ENCODE results near the gene SLC17A9.

SLC17A9 gene

GRCh38 chr20:62940875-62941274 lies 11.6 kb upstream of the SLC17A9 start:
- no peak for DNase-seq

DNA sequence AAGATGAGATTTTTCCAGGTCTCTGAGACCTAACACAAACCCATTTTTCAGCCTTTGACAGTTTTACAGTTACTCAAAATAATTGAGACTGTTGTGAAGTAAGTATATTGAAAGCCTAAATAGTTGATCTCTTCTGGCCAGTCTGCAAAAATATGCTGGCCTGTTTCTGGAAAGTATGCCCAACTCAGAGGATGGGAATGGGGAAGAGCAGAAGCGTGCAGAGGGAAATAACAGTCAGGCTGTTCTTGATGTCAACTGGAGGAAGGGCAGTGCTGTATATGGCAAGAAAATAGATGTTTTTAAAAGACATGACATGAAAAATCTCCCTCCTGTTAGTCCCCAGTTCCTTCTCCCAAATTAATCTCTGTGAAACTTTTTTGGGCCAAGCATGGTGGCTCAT lies 10.7 kb upstream of the SLC17A9 start:
- no peak for DNase-seq

GRCh38 chr20:62942456-62942855 lies 10.1 kb upstream of the SLC17A9 start:
- DNase-seq: no peak

- no peak for DNase-seq
Measured at GRCh38 chr20:62943396-62943795, 9.1 kb upstream of the SLC17A9 start.

- no peak for DNase-seq
Measured at GRCh38 chr20:62944184-62944583, 8.3 kb upstream of the SLC17A9 start.

- no peak for DNase-seq
Measured at GRCh38 chr20:62944746-62945145, 7.8 kb upstream of the SLC17A9 start.

DNA sequence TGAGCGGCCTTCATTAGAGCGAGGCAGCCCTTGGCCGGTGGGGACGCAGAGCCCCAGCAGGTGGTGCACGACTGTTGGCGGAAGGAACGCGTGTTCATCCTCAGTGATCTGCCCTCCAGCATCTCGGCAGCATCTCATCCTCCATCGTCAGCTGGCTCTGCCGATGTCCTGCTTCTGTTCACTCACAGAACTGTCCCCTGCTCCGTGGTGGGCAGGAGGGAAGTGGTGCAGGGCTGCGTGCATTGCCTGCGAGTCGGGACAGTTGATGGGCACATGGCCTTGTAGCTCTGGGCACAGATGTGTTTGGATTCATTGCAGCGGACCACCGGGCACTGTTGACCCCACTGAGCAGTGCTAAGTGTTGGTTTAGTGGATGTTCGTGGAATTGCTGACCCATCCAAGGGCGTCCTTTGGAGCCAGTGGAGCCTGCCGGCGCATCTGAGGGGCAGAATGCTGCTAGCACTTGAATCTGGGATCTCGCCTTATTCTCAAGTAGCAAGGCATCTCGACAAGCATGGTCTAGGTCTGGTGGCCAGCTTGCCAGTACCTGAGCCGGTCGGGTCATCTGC lies 6.7 kb upstream of the SLC17A9 start:
- DNase-seq: no peak

- no peak for DNase-seq
Measured at GRCh38 chr20:62946918-62947317, 5.6 kb upstream of the SLC17A9 start.

DNA sequence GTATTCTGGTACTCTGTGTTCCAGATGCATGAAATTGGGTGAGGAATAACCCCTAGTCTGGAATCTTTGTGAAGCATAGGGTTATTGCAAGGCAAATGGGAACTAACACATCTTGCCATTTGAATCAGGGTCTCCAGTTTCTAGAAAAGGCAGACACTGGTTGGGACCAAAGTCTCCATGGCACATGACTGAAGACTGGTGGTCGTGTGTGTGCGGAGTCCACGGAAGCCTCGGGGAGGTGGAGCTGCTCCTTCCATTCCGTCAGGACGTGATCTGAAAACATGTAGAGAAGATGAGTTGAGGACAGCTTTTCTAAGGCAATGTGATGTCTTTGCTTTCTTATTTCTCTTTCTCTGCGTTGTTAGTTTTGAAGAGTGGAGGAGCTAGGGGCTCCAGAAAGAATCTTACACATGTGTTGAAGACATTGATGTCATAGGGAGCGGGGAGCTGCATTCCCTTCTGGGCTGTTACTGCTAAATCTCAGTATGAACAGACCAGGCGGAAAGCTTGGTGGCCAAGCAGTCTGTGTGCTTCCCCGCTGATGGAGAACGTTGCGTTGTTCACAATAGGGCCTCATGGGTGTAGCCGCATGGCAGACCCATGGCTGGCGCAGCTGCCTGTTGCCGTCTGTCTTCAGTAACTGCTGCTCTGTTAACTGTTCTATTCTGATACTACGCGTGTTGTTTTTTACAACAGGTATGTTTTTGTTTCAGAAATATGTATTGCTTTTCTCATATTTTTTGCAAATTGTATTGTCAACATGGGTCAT lies 4.8 kb upstream of the SLC17A9 start:
- no peak for DNase-seq

GRCh38 chr20:62949153-62949821 lies 3.2 kb upstream of the SLC17A9 start:
- no peak for DNase-seq

DNA sequence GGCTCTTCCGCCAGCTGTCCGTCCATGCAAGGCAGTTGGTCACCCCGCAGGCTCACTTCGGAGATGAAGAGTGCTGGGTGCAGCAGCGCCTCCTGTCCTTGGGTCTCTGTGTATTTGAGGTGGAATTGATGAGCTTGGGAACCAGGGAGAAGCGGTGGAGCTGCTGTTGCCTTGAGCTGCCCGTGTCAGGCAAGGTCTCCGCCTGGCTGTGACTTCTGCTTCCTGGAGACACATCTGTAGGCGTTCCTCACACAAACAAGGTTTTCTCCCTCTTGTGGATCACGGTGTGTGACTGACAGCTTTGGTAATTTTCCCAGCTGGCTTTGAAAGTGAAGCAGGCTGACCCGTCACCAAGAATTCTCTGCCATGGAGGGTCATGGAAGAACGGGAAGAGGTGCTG lies 2.5 kb upstream of the SLC17A9 start:
- DNase-seq: no peak

- no peak for DNase-seq
Measured at GRCh38 chr20:62950741-62951140, 1.8 kb upstream of the SLC17A9 start.

DNA sequence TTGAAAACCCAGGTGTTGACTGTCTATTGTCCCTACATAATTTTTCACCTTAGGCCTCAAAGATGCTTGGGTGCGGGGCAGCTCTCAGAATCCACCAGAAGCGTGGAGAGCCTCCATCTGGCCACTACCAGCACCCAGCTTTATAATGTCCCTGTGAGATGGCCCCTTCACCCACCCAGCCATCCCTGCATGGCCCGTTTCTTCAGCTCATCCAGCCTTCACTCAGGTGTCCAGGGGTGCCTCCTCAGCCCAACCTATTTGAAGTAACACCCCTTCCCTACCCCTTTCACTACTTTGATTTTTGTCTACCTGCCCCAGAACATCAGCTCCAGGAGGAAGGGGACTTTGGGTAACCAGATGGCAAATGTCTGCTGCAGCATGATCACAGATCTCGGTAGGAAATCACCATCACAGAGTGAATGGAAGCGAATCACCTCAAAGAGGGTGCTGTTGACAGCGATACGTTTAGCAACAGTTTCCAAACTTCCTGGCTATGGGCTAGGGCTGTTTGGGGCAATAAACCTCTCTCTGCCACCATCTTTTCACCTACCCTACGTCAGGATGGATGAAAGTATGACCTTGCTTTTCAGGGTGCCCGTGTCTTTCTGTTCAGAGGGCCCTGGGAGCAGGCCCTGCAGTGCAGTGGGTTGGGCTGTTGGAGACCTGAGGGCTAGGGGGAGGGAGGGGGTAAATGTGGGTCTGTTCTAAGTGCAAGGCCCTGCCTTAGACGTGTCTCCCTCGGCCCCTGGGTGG lies 1.2 kb upstream of the SLC17A9 start:
- DNase-seq: no peak

DNA sequence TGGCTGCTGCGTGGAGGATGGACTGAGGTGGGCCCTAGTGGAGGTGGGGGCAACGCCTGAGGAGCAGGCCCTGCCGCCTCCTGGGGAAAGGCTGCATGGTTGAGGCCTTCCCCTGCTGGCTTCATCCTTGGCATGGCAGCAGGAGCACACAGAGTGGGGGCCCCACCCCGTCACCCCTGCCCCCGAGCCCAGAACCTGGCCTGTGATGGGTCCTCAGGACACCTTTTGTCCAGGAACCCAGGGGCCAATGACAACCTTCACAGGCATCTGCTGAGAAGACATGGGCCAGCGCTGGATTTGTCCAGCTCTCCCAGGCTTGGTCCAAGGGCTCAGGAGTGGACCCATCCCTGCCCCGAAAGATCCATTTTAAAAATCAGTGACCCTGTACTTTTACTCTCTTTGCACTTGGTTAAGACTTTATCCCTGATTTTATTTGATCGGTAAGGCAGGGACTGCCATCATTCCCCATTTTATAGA lies 575 bp upstream of the SLC17A9 start:
- no peak for DNase-seq

DNA sequence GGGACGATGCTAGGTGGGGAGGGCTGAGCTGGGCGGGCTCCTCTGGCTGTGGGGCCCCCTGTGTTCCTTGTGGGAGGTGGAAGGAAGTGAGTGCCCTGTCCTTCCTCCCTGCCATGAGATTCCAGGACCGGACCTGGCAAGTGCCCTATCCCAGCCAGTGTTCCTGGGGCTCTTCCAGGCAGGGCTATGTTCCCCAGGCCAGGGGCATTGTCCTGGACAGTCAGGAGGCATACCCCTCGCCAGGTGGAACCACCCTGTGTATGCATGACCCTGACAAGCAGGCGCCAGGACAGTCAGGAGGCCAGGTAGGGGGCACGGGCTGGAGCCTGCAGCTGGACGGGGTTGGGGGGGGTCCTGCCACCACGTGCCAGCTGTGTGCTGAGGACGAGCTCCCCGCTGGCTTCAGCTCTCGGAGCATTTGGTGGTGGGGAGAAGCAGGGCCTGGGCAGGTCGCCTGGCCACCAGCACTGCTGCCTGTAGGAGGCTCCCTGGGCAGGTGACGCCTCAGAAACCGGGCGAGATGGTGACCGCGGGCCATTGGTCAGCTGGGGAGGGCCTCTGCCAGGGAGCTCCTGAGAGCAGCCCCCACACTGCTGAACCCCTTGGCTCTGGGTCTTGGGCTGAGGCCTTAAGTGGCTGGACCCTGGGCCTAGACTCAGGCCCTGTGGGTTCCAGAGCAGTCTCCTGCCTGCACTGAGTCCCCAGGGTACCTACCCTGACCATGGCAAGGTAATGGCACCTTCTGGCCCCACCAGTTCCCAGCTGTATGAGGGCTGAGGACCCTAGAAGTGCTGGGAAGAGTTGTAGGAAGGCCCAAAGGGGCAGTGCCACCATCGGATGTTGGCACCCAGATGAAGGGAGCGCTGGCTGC lies 694 bp downstream of the SLC17A9 start:
- no peak for DNase-seq

DNA sequence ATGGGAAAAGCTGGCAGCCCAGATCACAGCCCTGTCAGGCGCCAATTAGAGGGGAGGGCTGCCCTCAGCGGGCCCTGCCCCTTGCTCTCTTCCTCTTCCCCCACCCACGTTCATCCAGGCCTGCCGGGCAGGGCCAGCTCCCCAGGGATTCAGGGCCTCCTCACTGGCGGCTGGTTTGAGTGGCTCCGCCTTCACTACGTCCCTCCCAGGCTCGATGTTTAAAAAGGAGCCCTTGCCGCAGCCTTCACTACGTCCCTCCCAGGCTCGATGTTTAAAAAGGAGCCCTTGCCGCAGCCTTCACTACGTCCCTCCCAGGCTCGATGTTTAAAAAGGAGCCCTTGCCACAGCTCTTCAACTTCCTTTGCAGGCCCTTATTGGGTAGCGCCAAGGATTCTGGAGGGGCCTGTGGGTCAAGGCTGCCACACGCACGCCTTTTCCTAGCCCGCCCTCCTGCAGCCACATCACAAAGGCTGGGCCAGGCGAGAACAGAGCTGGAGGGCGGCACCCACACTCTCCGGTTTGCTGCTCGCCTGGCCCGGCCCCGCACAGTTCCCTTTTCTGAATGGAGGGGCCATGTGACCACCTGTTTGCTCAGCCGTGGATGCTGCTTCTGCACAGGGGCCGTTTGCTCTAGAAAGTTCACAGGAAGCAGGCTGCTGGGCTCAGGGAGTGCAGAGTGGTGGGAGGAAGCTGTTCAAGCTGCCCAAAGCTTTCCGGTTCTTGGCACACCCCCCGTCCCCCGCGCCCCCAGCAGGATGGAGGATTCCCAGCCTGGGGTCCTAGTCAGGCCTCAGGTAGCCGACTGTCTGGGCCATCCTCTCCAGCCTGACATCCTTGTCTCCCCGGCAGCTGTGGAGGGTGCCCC lies 1.6 kb downstream of the SLC17A9 start:
- peak; percentile 87 for DNase-seq

GRCh38 chr20:62955519-62956386 lies 3.2 kb downstream of the SLC17A9 start:
- DNase-seq: no peak

DNA sequence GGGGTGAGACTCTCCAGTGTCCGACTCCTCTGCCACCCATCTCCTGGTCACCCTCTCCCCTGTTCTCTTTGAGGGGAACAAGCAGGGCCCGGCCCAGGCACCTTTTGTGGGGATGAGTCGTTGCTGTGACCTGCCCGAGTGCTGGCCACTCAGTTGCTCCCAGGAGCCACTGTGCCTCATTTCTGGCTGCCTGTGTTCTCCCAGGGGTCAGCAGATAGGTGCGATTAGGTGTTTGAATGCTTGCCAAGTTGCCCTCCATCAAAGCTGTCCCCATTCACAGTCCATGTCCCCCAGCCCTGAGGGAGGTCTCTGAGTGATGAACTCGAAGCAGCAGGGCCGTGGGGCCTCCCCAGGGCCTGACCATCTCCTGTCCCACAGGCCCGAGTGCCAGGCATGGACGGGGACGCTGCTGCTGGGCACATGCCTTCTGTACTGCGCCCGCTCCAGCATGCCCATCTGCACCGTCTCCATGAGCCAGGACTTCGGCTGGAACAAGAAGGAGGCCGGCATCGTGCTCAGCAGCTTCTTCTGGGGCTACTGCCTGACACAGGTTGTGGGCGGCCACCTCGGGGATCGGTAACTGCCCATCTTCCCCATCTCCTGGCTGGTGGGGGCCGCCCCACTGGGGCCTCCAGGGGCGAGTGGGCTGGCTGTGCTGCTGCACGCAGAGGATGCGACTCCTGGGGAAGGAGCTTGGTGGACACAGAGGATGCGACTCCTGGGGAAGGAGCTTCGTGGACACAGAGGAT lies 4.1 kb downstream of the SLC17A9 start:
- no peak for DNase-seq
